ENCODE results near the gene TMEM273. TPM values are rescaled to one million over a fixed set of nuclear protein-coding genes. Genes with fewer than 3 reads are reported as not detected.

Gene TMEM273
- total and polyA plus RNA-seq, 7 donors, result 5.4 to 17.8 (median 11.0) TPM

GRCh38 chr10:49174926-49175500, 13.2 kb downstream of the TMEM273 start:
- TF ChIP-seq CTCF (IDR thresholded peaks at IDR 0.05) (no peak), POLR2A (IDR thresholded peaks at IDR 0.05) (no peak), EP300 (IDR thresholded peaks at IDR 0.05) (no peak), POLR2AphosphoS5 (IDR thresholded peaks at IDR 0.05) (no peak)

GRCh38 chr10:49174261-49174925, 13.8 kb downstream of the TMEM273 start:
- intact Hi-C loops (cut with DNase I), result no loop called here
- H3K27me3 ChIP-seq, result no peaks in the 10 kb centered on the region
- no peaks in the 10 kb centered on the region for H3K36me3 ChIP-seq
- no peak for DNase-seq
- WGBS, 2 donors, result 65 to 71% methylated on average over 15 of the region's 15 CpGs
- peaks cover 0 to 11% (median 0%) of the 10 kb centered on the region in 4 donors for H3K4me1 ChIP-seq
- no peaks in the 10 kb centered on the region for H3K9me3 ChIP-seq
- TF ChIP-seq CTCF (IDR thresholded peaks at IDR 0.05) (no peak), POLR2A (IDR thresholded peaks at IDR 0.05) (no peak), POLR2AphosphoS5 (IDR thresholded peaks at IDR 0.05) (no peak), EP300 (IDR thresholded peaks at IDR 0.05) (no peak)
- no peak overlapping the region for H3K4me3 ChIP-seq
- H3K27ac ChIP-seq, result no peak overlapping the region

More at GRCh38 chr10:49174926-49175500, 13.2 kb downstream of the TMEM273 start:
- no peak for DNase-seq
- no peaks in the 10 kb centered on the region for H3K36me3 ChIP-seq
- H3K27me3 ChIP-seq, result no peaks in the 10 kb centered on the region
- WGBS, 2 donors, result 66 to 84% methylated on average over 10 of the region's 10 CpGs
- no peak overlapping the region for H3K27ac ChIP-seq
- no peak overlapping the region for H3K4me3 ChIP-seq
- no peaks in the 10 kb centered on the region for H3K9me3 ChIP-seq
- peaks cover 0 to 11% (median 0%) of the 10 kb centered on the region in 4 donors for H3K4me1 ChIP-seq
- intact Hi-C loops (cut with DNase I), result no loop called here

GRCh38 chr10:49173853-49174252, 14.3 kb downstream of the TMEM273 start:
- intact Hi-C loops (cut with DNase I), result no loop called here
- H3K4me1 ChIP-seq, result peaks cover 0 to 11% (median 0%) of the 10 kb centered on the region in 4 donors
- no peak for TF ChIP-seq POLR2AphosphoS5 (IDR thresholded peaks at IDR 0.05)
- DNase-seq, result no peak
- 78 to 92% methylated on average over 4 of the region's 4 CpGs for WGBS, 2 donors
- H3K4me3 ChIP-seq, result no peak overlapping the region
- H3K27ac ChIP-seq, result no peak overlapping the region
- no peaks in the 10 kb centered on the region for H3K9me3 ChIP-seq
- H3K36me3 ChIP-seq, result no peaks in the 10 kb centered on the region
- no peaks in the 10 kb centered on the region for H3K27me3 ChIP-seq

GRCh38 chr10:49173201-49173772, 14.9 kb downstream of the TMEM273 start:
- Histone ChIP-seq H3K27me3 (no peaks in the 10 kb centered on the region), H3K9me3 (no peaks in the 10 kb centered on the region), H3K4me1 (peaks cover 0 to 11% (median 0%) of the 10 kb centered on the region in 4 donors), H3K36me3 (no peaks in the 10 kb centered on the region), H3K4me3 (no peak overlapping the region), H3K27ac (no peak overlapping the region)
- TF ChIP-seq POLR2A (IDR thresholded peaks at IDR 0.05) (no peak), CTCF (IDR thresholded peaks at IDR 0.05) (no peak), POLR2AphosphoS5 (IDR thresholded peaks at IDR 0.05) (no peak), EP300 (IDR thresholded peaks at IDR 0.05) (no peak)
- intact Hi-C loops (cut with DNase I), result no loop called here
- DNase-seq, result no peak
- 71 to 88% methylated on average over 11 of the region's 11 CpGs for WGBS, 2 donors

- Histone ChIP-seq H3K4me1 (peaks cover 0 to 8% (median 0%) of the 10 kb centered on the region in 4 donors), H3K27ac (no peak overlapping the region), H3K27me3 (no peaks in the 10 kb centered on the region), H3K9me3 (no peaks in the 10 kb centered on the region), H3K36me3 (no peaks in the 10 kb centered on the region), H3K4me3 (no peak overlapping the region)
- no peak for DNase-seq
- intact Hi-C loops (cut with DNase I), result no loop called here
- TF ChIP-seq POLR2A (IDR thresholded peaks at IDR 0.05) (no peak), EP300 (IDR thresholded peaks at IDR 0.05) (no peak), CTCF (IDR thresholded peaks at IDR 0.05) (no peak), POLR2AphosphoS5 (IDR thresholded peaks at IDR 0.05) (no peak)
- WGBS, 2 donors, result 73 to 88% methylated on average over 3 of the region's 3 CpGs
These were observed 15.4 kb downstream of the TMEM273 start for GRCh38 chr10:49172777-49173132.

Measured in sigmoid colon (tissue), 7 donors.